Naive thymus-derived CD8-positive, alpha-beta T cell (primary cell): Measurements from ENCODE around the gene IWS1. TPM values are rescaled to one million over a fixed set of nuclear protein-coding genes. Genes with fewer than 3 reads are reported as not detected.
"Not testable (repeated sequence)": the region's sequence is repeated elsewhere in the genome, so short reads cannot be mapped to it uniquely, and the experiment has no call there.

Source experiments
- ATAC-seq, 2 donors: fragments of 150-1000 bp; cut with Tn5 transposase in 1 of 2; sonication (Bioruptor Pico), chemical (Tn5 transposase) in 1 of 2; 1 replicate in 1 of 2; 2 replicates in 1 of 2; pipeline ENCODE4 v1.10.0; 2021; ENCODE audit warnings: mild to moderate bottlenecking in 2 of 2, moderate library complexity in 2 of 2
- POLR2A ChIA-PET: fragments of 350-600 bp; sonication (Branson Sonifier 250); formaldehyde crosslinking; loops from one replicate; lab custom pipeline; 2021; ENCODE audit warnings: antibody characterized with exemption; lab: Charles Lee
- DNase-seq, 10 donors: peaks; one replicate each; pipeline versions ENCODE4 v3.0.0 to v3.0.0-alpha.2; 2020 to 2022
- H3K27ac Mint-ChIP-seq, 10 donors: one replicate each; pipeline ENCODE4 v1.8.0; 2020 to 2022; ENCODE audit warnings: mild to moderate bottlenecking in 10 of 10, mixed read lengths in 10 of 10, moderate library complexity in 4 of 10, inconsistent platforms in 1 of 10
- H3K27me3 Mint-ChIP-seq, 5 donors: one replicate each; pipeline ENCODE4 v1.8.0; 2021 to 2022; ENCODE audit warnings: mixed read lengths in 5 of 5
- H3K36me3 Mint-ChIP-seq, 3 donors: one replicate each; pipeline ENCODE4 v1.8.0; 2020 to 2022; ENCODE audit warnings: mixed read lengths in 3 of 3, mild to moderate bottlenecking in 2 of 3, inconsistent platforms in 1 of 3
- H3K4me1 Mint-ChIP-seq, 4 donors: one replicate each; pipeline ENCODE4 v1.8.0; 2021 to 2022; ENCODE audit warnings: mixed read lengths in 4 of 4
- H3K4me3 Mint-ChIP-seq, 10 donors: one replicate each; pipeline ENCODE4 v1.8.0; 2020 to 2022; ENCODE audit warnings: mild to moderate bottlenecking in 10 of 10, mixed read lengths in 10 of 10, moderate library complexity in 6 of 10, inconsistent platforms in 1 of 10
- H3K9me3 Mint-ChIP-seq, 9 donors: one replicate each; pipeline ENCODE4 v1.8.0; 2020 to 2022; ENCODE audit warnings: mixed read lengths in 9 of 9, mild to moderate bottlenecking in 3 of 9, inconsistent platforms in 1 of 9, moderate library complexity in 1 of 9
- polyA plus RNA-seq, 3 donors: library from polyadenylated mRNA; unstranded; fragments of 300-500 nt; fragmentation: Illumina TruSeq; gene quantifications; one replicate each; pipeline ENCODE4 v1.2.3, GENCODE V29; 2021
- total RNA-seq, 8 experiments: library from RNA in 2 of 8; stranded (reverse) in 2 of 8; gene quantifications; one replicate each; pipeline ENCODE4 v1.2.3 and lab custom pipeline; 2021 to 2026

IWS1 gene
- total and polyA plus RNA-seq, 5 experiments from 2014 or later, result 12.4 to 50.7 (median 30.1) TPM

GRCh38 chr2:127558911-127559310, 32.6 kb upstream of the IWS1 start:
- peaks cover 8 to 28% (median 17%) of the 10 kb centered on the region in 9 donors for H3K9me3 Mint-ChIP-seq
- no peak overlapping the region for H3K4me3 Mint-ChIP-seq
- POLR2A ChIA-PET, result no interaction called here
- ATAC-seq (no peak), DNase-seq (no peak)
- peaks cover 0 to 6% (median 0%) of the 10 kb centered on the region in 4 donors for H3K4me1 Mint-ChIP-seq
- peaks cover 0 to 17% (median 14%) of the 10 kb centered on the region in 3 donors for H3K36me3 Mint-ChIP-seq
- H3K27ac Mint-ChIP-seq, result no peak overlapping the region
- H3K27me3 Mint-ChIP-seq, result peaks cover 4 to 27% (median 11%) of the 10 kb centered on the region in 5 donors

- peaks cover 8 to 28% (median 15%) of the 10 kb centered on the region in 9 donors for H3K9me3 Mint-ChIP-seq
- H3K4me1 Mint-ChIP-seq, result peaks cover 0 to 3% (median 0%) of the 10 kb centered on the region in 4 donors
- no peak overlapping the region for H3K27ac Mint-ChIP-seq
- ATAC-seq (no peak), DNase-seq (no peak)
- H3K36me3 Mint-ChIP-seq, result peaks cover 0 to 17% (median 14%) of the 10 kb centered on the region in 3 donors
- POLR2A ChIA-PET, result no interaction called here
- H3K4me3 Mint-ChIP-seq, result no peak overlapping the region
- peaks cover 10 to 36% (median 17%) of the 10 kb centered on the region in 5 donors for H3K27me3 Mint-ChIP-seq
Observed at GRCh38 chr2:127552846-127553245, 26.6 kb upstream of the IWS1 start.

- DNase-seq (no peak), ATAC-seq (no peak)
- Mint-ChIP-seq H3K4me1 (peaks cover 0 to 3% (median 0%) of the 10 kb centered on the region in 4 donors), H3K36me3 (peaks cover 0 to 13% (median 11%) of the 10 kb centered on the region in 3 donors), H3K4me3 (no peak overlapping the region), H3K27me3 (peaks cover 10 to 33% (median 12%) of the 10 kb centered on the region in 5 donors), H3K9me3 (peaks cover 8 to 24% (median 15%) of the 10 kb centered on the region in 9 donors), H3K27ac (no peak overlapping the region)
- POLR2A ChIA-PET, result no interaction called here
Observed at GRCh38 chr2:127552336-127552735, 26.0 kb upstream of the IWS1 start.

- peaks cover 0 to 4% (median 2%) of the 10 kb centered on the region in 3 donors for H3K36me3 Mint-ChIP-seq
- H3K9me3 Mint-ChIP-seq, result peaks cover 0 to 14% (median 9%) of the 10 kb centered on the region in 9 donors
- ATAC-seq (no peak), DNase-seq (no peak)
- no peak overlapping the region for H3K27ac Mint-ChIP-seq
- POLR2A ChIA-PET, result no interaction called here
- no peak overlapping the region for H3K4me3 Mint-ChIP-seq
- H3K27me3 Mint-ChIP-seq, result peaks cover 6 to 41% (median 19%) of the 10 kb centered on the region in 5 donors
- H3K4me1 Mint-ChIP-seq, result peaks cover 0 to 3% (median 0%) of the 10 kb centered on the region in 4 donors
Observed at GRCh38 chr2:127551221-127551930, 25.1 kb upstream of the IWS1 start.

- no peak for ATAC-seq
- Mint-ChIP-seq H3K27me3 (peaks cover 3 to 31% (median 15%) of the 10 kb centered on the region in 5 donors), H3K9me3 (no peaks in the 10 kb centered on the region), H3K4me3 (no peak overlapping the region), H3K36me3 (no peaks in the 10 kb centered on the region), H3K27ac (no peak overlapping the region), H3K4me1 (peaks cover 0 to 3% (median 0%) of the 10 kb centered on the region in 4 donors)
- no peak for DNase-seq
- POLR2A ChIA-PET, result no interaction called here
Observed at GRCh38 chr2:127546797-127547196, 20.5 kb upstream of the IWS1 start.

- DNase-seq, result no peak
- POLR2A ChIA-PET, result no interaction called here
- no peak for ATAC-seq
- Mint-ChIP-seq H3K27me3 (peaks cover 3 to 30% (median 15%) of the 10 kb centered on the region in 5 donors), H3K36me3 (no peaks in the 10 kb centered on the region), H3K9me3 (no peaks in the 10 kb centered on the region), H3K4me1 (peaks cover 0 to 3% (median 0%) of the 10 kb centered on the region in 4 donors), H3K27ac (no peak overlapping the region), H3K4me3 (no peak overlapping the region)
Observed at GRCh38 chr2:127545796-127546195, 19.5 kb upstream of the IWS1 start.

GRCh38 chr2:127545189-127545588, 18.9 kb upstream of the IWS1 start:
- no peak for ATAC-seq
- DNase-seq, result no peak
- Mint-ChIP-seq H3K36me3 (no peaks in the 10 kb centered on the region), H3K4me3 (no peak overlapping the region), H3K27me3 (peaks cover 3 to 24% (median 15%) of the 10 kb centered on the region in 5 donors), H3K27ac (no peak overlapping the region), H3K9me3 (no peaks in the 10 kb centered on the region), H3K4me1 (peaks cover 0 to 3% (median 0%) of the 10 kb centered on the region in 4 donors)
- POLR2A ChIA-PET, result no interaction called here

- H3K4me3 Mint-ChIP-seq, H3K36me3 Mint-ChIP-seq, POLR2A ChIA-PET, DNase-seq, H3K9me3 Mint-ChIP-seq, ATAC-seq, H3K27ac Mint-ChIP-seq, H3K4me1 Mint-ChIP-seq: not testable (repeated sequence)
- peaks cover 2 to 12% (median 7%) of the 10 kb centered on the region in 5 donors for H3K27me3 Mint-ChIP-seq
Observed at GRCh38 chr2:127543013-127543501, 16.8 kb upstream of the IWS1 start.

- no peaks in the 10 kb centered on the region for H3K4me1 Mint-ChIP-seq
- ATAC-seq (no peak), DNase-seq (no peak)
- POLR2A ChIA-PET, result no interaction called here
- H3K27me3 Mint-ChIP-seq, result peaks cover 2 to 13% (median 9%) of the 10 kb centered on the region in 5 donors
- no peak overlapping the region for H3K4me3 Mint-ChIP-seq
- H3K27ac Mint-ChIP-seq, result peak overlapping the region in 1 of 10 donors; percentile 63
- H3K36me3 Mint-ChIP-seq, result no peaks in the 10 kb centered on the region
- H3K9me3 Mint-ChIP-seq, result no peaks in the 10 kb centered on the region
Observed at GRCh38 chr2:127542231-127542630, 15.9 kb upstream of the IWS1 start.

GRCh38 chr2:127541809-127542208, 15.5 kb upstream of the IWS1 start:
- ATAC-seq (no peak), DNase-seq (no peak)
- Mint-ChIP-seq H3K4me1 (no peaks in the 10 kb centered on the region), H3K27me3 (peaks cover under 1 to 9% (median 5%) of the 10 kb centered on the region in 5 donors), H3K36me3 (no peaks in the 10 kb centered on the region), H3K4me3 (no peak overlapping the region), H3K27ac (no peak overlapping the region), H3K9me3 (no peaks in the 10 kb centered on the region)
- POLR2A ChIA-PET, result no interaction called here

- no peaks in the 10 kb centered on the region for H3K4me1 Mint-ChIP-seq
- no peak for DNase-seq
- H3K9me3 Mint-ChIP-seq, result no peaks in the 10 kb centered on the region
- ATAC-seq, result no peak
- no peaks in the 10 kb centered on the region for H3K36me3 Mint-ChIP-seq
- no peak overlapping the region for H3K4me3 Mint-ChIP-seq
- H3K27ac Mint-ChIP-seq, result peak overlapping the region in 1 of 10 donors; percentile 49
- POLR2A ChIA-PET, result no interaction called here
- peaks cover 0 to 10% (median 3%) of the 10 kb centered on the region in 5 donors for H3K27me3 Mint-ChIP-seq
Observed at GRCh38 chr2:127537644-127538043, 11.4 kb upstream of the IWS1 start.

- ATAC-seq (no peak), DNase-seq (no peak)
- no peak overlapping the region for H3K27ac Mint-ChIP-seq
- POLR2A ChIA-PET, result no interaction called here
- H3K4me1 Mint-ChIP-seq, result no peaks in the 10 kb centered on the region
- peaks cover 0 to 10% (median 3%) of the 10 kb centered on the region in 5 donors for H3K27me3 Mint-ChIP-seq
- no peaks in the 10 kb centered on the region for H3K36me3 Mint-ChIP-seq
- no peaks in the 10 kb centered on the region for H3K9me3 Mint-ChIP-seq
- no peak overlapping the region for H3K4me3 Mint-ChIP-seq
Observed at GRCh38 chr2:127536707-127537541, 10.6 kb upstream of the IWS1 start.

- no peak for DNase-seq
Observed at GRCh38 chr2:127535918-127536317, 9.6 kb upstream of the IWS1 start.

More at GRCh38 chr2:127535918-127536317, 9.6 kb upstream of the IWS1 start:
- no peak overlapping the region for H3K27ac Mint-ChIP-seq
- H3K4me3 Mint-ChIP-seq, result no peak overlapping the region
- POLR2A ChIA-PET, result no interaction called here
- H3K36me3 Mint-ChIP-seq, result no peaks in the 10 kb centered on the region
- no peaks in the 10 kb centered on the region for H3K9me3 Mint-ChIP-seq
- no peak for ATAC-seq
- no peaks in the 10 kb centered on the region for H3K4me1 Mint-ChIP-seq
- peaks cover 0 to 10% (median 3%) of the 10 kb centered on the region in 5 donors for H3K27me3 Mint-ChIP-seq
